Measurements from ENCODE around the gene RBMX.
A peak's percentile ranks its signal among the peaks of the same experiment; 100 is the strongest.
"Not testable (repeated sequence)": the region's sequence is repeated elsewhere in the genome, so short reads cannot be mapped to it uniquely, and the experiment has no call there.

Gene RBMX

GRCh38 chrX:136880452-136881013 is at the start of gene RBMX:
RBMX (minus strand) TSS chrX:136880725; CDS start chrX:136879427, 1,298 bp downstream.
- peak; percentile 87 to 92 for DNase-seq

DNA sequence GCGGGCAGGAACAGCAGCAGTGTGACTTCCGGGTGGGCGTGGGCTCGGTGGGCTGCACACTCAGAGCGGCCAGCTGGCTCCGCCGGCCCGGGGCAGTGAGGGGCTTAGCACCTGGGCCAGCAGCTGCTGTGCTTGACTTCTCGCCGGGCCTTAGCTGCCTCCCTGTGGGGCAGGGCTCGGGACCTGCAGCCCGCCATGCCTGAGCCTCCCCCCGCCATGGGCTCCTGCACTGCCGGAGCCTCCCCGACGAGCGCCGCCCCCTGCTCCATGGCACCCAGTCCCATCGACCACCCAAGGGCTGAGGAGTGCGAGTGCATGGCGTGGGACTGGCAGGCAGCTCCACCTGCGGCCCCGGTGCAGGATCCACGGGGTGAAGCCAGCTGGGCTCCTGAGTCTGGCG is 40.9 kb upstream of the RBMX start:
- not testable (repeated sequence) for DNase-seq

- no peak for DNase-seq
Observed at GRCh38 chrX:136920001-136920400, 39.5 kb upstream of the RBMX start.

DNA sequence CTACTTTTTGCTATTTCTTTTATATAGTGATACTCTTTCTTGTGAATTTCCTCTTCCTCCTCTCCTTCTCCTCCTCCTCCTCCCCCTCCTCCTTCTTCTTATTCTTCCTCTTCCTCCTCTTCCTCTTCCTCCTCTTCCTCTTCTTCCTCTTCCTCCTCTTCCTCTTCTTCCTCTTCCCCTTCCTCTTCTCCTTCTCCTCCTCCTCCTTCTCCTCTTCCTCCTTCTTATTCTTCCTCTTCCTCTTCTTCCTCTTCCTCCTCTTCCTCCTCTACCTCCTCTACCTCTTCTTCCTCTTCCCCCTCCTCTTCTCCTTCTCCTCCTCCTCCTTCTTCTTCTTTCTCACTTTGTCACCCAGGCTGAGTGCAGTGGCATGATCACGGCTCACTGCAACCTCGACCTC is 36.3 kb upstream of the RBMX start:
- DNase-seq = no peak

- not testable (repeated sequence) for DNase-seq
Observed at GRCh38 chrX:136911661-136912060, 31.1 kb upstream of the RBMX start.

DNA sequence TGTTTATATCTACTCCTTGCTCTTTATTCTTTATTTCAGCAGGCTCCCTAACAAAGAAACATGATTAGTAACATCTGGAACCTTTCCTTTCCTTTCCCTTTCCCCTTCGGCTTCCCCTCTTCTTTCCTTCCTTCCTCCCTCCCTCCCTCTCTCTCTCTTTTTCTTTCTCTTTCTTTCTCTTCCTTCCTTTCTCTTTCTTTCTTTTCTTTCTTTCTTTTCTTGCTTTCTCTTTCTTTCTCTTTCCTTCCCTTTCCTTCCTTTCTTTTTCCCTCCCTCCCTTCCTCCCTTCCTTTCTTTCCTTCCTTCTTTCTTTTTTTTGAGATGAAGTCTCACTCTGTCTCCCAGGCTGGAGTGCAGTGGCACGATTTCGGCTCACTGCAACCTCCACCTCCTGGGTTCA is 30.7 kb upstream of the RBMX start:
- no peak for DNase-seq

DNA sequence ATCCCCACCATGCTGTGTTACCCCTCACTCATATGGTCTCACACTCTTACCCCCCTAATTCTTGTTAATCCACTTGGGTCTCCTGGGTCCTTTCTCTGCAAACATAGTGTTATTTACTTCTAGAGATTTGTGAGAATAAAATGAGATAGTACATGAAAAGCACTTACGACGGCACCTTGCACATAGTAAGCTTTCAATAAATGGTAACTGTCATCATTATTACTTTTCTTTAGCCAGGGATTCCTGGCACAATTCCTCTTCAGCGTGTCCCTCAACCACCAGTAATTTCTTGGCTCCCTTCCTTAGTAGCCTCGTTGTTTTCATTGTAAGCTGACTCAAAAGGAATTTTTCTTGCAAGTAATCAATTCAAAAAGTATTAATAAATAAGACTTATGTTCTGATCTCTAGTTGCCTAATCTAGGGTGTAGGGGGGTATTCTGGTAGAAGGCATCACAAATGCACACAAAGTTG is 30.1 kb upstream of the RBMX start:
- DNase-seq = no peak

- peak; percentile 72 to 79 for DNase-seq
Observed at GRCh38 chrX:136909706-136910564, 29.4 kb upstream of the RBMX start.

DNA sequence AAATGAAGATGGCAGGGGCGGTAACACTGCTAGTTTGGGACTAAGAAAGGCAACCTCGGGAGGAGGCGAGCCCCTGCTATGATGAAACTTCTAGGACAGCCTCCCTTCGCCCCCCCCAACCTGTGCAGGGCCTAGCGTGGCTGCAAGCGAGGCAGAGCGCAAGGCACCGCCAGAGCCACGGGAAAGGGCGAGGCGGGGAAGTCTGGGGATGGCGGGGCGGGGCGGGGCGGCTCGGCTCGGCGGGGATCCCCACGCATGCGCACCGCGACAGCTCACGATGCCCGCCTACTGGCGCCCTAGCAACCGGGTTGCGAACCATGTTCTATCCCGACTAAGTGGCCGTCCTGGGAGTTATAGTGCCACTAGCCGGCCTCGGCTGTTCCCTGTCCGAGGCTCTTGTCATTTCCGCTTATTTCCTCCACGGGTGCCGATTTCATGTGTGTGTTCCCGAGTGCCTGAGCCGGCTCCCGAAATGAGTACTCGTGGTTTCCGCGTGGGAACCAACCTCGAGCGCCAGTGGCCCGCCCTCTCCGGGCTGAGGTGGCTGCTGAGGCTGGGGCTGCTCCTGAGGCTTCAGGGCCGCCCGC is 28.7 kb upstream of the RBMX start:
- peak; percentile 73 to 74 for DNase-seq

- no peak for DNase-seq
Observed at GRCh38 chrX:136907621-136908020, 27.1 kb upstream of the RBMX start.

DNA sequence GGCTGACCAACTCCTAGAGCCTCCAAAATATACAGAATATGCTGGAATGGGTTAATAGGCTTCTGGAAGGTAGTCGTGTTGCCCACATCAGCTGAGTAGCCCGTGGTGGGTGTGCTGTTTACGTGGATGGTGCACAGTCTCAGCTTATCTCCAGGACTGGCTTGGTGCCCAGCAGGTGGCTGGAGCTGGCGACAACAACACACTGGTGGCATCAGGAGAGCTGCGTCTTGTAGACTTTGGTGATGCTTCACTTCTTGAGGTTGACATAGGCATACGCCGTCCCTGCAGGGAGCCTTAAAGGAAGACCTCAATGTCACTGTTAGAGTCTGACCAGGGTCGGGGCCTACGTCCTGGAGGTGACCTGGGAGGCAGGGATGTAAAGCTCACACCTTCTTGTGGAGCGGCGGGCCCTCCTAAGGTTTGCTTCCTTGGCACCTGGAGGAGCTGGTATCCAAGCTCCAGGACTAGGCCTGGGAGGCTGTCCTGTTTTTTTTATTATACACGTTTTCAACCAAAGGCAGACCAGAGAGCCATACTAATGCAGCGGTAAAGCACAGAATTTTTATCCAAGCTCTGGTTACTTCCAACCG is 26.5 kb upstream of the RBMX start:
- no peak for DNase-seq

- DNase-seq = not testable (repeated sequence)
Observed at GRCh38 chrX:136904067-136904466, 23.5 kb upstream of the RBMX start.

DNA sequence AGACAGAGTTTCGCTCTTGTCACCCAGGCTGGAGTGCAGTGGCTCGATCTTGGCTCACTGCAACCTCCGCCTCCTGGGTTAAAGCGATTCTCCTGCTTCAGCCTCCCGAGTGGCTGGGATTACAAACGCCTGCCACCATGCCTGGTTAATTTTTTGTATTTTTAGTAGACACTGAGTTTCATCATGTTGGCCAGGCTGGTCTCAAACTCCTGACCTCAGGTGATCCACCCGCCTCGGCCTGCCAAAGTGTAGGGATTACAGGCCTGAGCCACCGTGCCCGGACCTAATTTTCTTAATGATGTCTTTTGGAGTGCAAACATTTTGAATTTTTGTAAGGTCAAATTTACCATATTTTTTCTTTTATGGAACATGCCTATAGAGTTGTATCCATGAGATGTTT is 19.5 kb upstream of the RBMX start:
- DNase-seq = not testable (repeated sequence)

DNA sequence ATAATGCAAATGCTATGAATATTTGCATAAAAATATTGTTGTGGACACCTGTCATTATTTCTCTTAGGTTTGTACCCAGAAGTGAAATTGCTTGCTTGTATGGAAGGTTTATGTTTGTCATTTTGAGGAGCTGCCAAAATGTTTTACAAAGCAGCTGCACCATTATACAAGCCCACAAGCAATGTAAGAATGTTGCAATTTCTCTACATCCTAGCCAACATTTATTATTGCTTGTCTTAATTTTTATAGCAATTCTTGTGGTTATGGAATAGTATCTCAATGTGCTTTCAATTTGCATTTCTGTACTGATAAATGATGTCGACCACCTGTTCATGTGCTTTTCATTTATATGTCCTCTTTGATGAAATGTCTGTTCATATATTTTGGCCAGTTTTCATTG is 18.7 kb upstream of the RBMX start:
- DNase-seq = no peak

DNA sequence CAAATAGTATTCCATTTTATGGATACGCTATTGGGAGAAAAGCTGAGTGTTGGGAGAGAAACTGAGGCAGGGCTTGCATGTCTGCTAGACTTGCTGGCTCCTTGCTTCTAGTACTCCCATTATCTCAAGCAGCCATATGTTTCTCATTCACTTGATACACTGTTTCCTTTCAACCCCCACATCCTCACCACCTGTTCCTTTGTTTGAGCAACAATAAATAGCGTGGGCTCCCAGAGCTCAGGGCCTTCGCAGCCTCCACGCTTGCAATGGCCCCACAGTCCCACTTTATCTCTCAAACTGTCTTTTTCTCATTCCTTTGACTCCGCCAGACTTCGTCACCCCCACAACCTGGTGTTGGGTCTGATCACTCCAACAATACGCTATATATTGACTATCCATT is 18.2 kb upstream of the RBMX start:
- DNase-seq = not testable (repeated sequence)

GRCh38 chrX:136896121-136896914 is 15.8 kb upstream of the RBMX start:
- DNase-seq = no peak

GRCh38 chrX:136892412-136892811 is 11.9 kb upstream of the RBMX start:
- no peak for DNase-seq

DNA sequence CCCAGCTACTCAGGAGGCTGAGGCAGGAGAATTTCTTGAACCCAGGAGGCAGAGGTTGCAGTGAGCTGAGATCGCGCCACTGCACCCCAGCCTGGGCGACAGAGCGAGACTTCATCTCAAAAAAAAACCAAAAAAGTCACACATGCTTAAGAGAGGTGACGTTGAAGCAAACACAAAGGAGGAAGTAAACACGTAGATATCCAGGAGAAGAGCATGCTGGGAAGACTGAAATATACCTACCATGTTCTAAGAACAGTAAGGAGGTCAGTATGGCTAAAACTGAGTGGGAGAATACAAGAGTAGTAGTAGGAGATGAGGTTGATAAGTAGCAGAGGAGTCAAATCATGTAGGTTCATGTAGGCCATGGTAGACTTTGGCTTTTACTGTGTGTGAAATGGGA is 10.1 kb upstream of the RBMX start:
- not testable (repeated sequence) for DNase-seq

- no peak for DNase-seq
Observed at GRCh38 chrX:136889269-136889668, 8.7 kb upstream of the RBMX start.

DNA sequence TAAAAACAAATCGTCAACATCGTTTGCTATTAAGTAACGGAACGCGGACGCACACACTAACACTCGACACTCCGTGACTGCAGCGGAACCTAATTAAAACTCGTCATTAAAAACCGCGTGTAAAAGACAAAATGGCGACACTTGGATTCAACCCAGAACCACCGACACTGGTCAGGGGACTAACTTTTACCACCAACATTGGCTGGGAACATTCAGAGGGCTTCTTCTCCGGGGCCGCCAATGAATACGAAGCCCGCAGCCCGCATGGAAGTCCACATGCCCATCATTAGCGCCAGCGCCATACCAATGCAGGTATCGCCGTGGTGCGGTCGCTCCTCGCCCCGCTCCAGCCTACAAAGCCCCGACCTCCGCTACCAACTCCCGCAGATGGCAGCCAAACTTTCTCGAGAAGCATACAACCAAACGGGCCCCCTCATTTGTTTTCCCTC is 498 bp downstream of the RBMX start:
- peak in 1 of 2 experiments; percentile 16 for DNase-seq

- DNase-seq = no peak
Observed at GRCh38 chrX:136879001-136879687, 1.4 kb downstream of the RBMX start.

- no peak for DNase-seq
Observed at GRCh38 chrX:136878423-136878822, 2.1 kb downstream of the RBMX start.

Data from activated CD4-positive, alpha-beta T cell treated with anti-CD3 and anti-CD28 coated beads, Interleukin-2, amount 50 U/mL, for 48 hours (primary cell).